Lower leg skin (tissue), 3 donors: Measurements from ENCODE around the gene UNC5CL.

Source experiments
- CTCF ChIP-seq, 3 donors: fragments of 450-650 bp; IDR thresholded peaks; one replicate each; pipeline ENCODE4 v1.5.1; 2016; ENCODE audit warnings: antibody characterized with exemption in 3 of 3, mild to moderate bottlenecking in 3 of 3, moderate library complexity in 2 of 3
- POLR2A ChIP-seq, 2 donors: fragments of 450-650 bp; IDR thresholded peaks; one replicate each; pipeline ENCODE4 v1.6.1; 2016 to 2017; ENCODE audit warnings: antibody characterized with exemption in 2 of 2, mild to moderate bottlenecking in 1 of 2, moderate library complexity in 1 of 2

- TF ChIP-seq POLR2A (IDR thresholded peaks at IDR 0.05) (no peak), CTCF (IDR thresholded peaks at IDR 0.05) (no peak)
Measured at GRCh38 chr6:41050536-41050935, 11.5 kb upstream of the UNC5CL start.
